H1 (cell line): ENCODE results near the gene CYP2W1.

Experiments
- CHD2 ChIP-seq: IDR thresholded peaks from 2 replicates; pipeline ENCODE4 v1.6.1; 2012; ENCODE audit warnings: low read length, improper control_type of control experiment
- CHD7 ChIP-seq: fragments of 300-600 bp; sonication (generic); IDR thresholded peaks from 2 replicates; pipeline ENCODE4 v1.7.1; 2012; ENCODE audit warnings: low read length, moderate library complexity, mild to moderate bottlenecking, inconsistent platforms; ENCODE audit not compliant: insufficient replicate concordance
- EP300 ChIP-seq, 2 experiments: IDR thresholded peaks; 1 replicate in 1 of 2; 2 replicates in 1 of 2; pipeline ENCODE4 v1.6.1; 2011 to 2012; ENCODE audit warnings: low read depth in 2 of 2, low read length in 2 of 2, mild to moderate bottlenecking in 2 of 2, borderline replicate concordance in 1 of 2, inconsistent platforms in 1 of 2, moderate library complexity in 1 of 2
- FOSL1 ChIP-seq: IDR thresholded peaks from 2 replicates; pipeline ENCODE4 v1.6.1; 2011; ENCODE audit warnings: mild to moderate bottlenecking, low read depth, low read length, moderate library complexity; ENCODE audit not compliant: insufficient read depth
- MAX ChIP-seq: IDR thresholded peaks from 2 replicates; pipeline ENCODE4 v1.6.1; 2012; ENCODE audit warnings: inconsistent platforms
- RAD21 ChIP-seq, 2 experiments: IDR thresholded peaks in 1 of 2; conservative IDR thresholded peaks in 1 of 2; 2 replicates each; pipeline ENCODE4 v1.6.1; 2011; ENCODE audit warnings: low read depth in 2 of 2, low read length in 2 of 2, improper control_type of control experiment in 1 of 2, inconsistent platforms in 1 of 2, mild to moderate bottlenecking in 1 of 2, moderate library complexity in 1 of 2
- SAP30 ChIP-seq: fragments of 300-600 bp; sonication (generic); IDR thresholded peaks from 2 replicates; pipeline ENCODE4 v1.7.1; 2012; ENCODE audit warnings: low read length, moderate library complexity, mild to moderate bottlenecking, inconsistent platforms; ENCODE audit not compliant: insufficient read depth, insufficient replicate concordance
- TAF1 ChIP-seq: IDR thresholded peaks from 2 replicates; pipeline ENCODE4 v1.6.1; 2011; ENCODE audit warnings: mild to moderate bottlenecking, low read depth, low read length
- TF ChIP-seq, protein P1 (sequence below), 3 experiments: IDR thresholded peaks; 1 replicate in 2 of 3; 2 replicates in 1 of 3; pipeline versions ENCODE4 v1.5.1 to v1.6.1; 2011; ENCODE audit warnings: low read length in 3 of 3, mild to moderate bottlenecking in 3 of 3, inconsistent platforms in 2 of 3, low read depth in 1 of 3, moderate library complexity in 1 of 3; ENCODE audit not compliant: insufficient read depth in 1 of 3; ENCODE audit errors: control extremely low read depth in 1 of 3

- TF ChIP-seq FOSL1, result no peak
- TF ChIP-seq MAX, result no peak
- TF ChIP-seq, protein P1, sequence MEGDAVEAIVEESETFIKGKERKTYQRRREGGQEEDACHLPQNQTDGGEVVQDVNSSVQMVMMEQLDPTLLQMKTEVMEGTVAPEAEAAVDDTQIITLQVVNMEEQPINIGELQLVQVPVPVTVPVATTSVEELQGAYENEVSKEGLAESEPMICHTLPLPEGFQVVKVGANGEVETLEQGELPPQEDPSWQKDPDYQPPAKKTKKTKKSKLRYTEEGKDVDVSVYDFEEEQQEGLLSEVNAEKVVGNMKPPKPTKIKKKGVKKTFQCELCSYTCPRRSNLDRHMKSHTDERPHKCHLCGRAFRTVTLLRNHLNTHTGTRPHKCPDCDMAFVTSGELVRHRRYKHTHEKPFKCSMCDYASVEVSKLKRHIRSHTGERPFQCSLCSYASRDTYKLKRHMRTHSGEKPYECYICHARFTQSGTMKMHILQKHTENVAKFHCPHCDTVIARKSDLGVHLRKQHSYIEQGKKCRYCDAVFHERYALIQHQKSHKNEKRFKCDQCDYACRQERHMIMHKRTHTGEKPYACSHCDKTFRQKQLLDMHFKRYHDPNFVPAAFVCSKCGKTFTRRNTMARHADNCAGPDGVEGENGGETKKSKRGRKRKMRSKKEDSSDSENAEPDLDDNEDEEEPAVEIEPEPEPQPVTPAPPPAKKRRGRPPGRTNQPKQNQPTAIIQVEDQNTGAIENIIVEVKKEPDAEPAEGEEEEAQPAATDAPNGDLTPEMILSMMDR (IDR thresholded peaks at IDR 0.05; ENCODE audit: control extremely low read depth in 1 of 3, insufficient read depth in 1 of 3, low read depth in 1 of 3, low read length in 3 of 3), result no peak
- no peak for TF ChIP-seq TAF1
- TF ChIP-seq EP300 (IDR thresholded peaks at IDR 0.05; ENCODE audit: borderline replicate concordance in 1 of 2, low read depth in 2 of 2, low read length in 2 of 2), result no peak
- TF ChIP-seq RAD21 (IDR thresholded peaks at IDR 0.05 in 1 of 2, conservative IDR thresholded peaks at IDR 0.05 in 1 of 2; ENCODE audit: low read depth in 2 of 2, low read length in 2 of 2), result no peak
- no peak for TF ChIP-seq CHD7
- no peak for TF ChIP-seq CHD2
- no peak for TF ChIP-seq SAP30
Measured at GRCh38 chr7:978049-978346, 5.0 kb upstream of the CYP2W1 start.
